Large intestine (tissue), 3 donors: ENCODE results near the gene SMAD3. TPM values are rescaled to one million over a fixed set of nuclear protein-coding genes. Genes with fewer than 3 reads are reported as not detected.

Experiments
- DNase-seq, 2 donors: peaks; one replicate each; pipeline versions ENCODE4 v3.0.0 to v3.0.0-alpha.2; 2013
- H3K27ac ChIP-seq: one replicate; pipeline ENCODE4 v1.5.1; 2013; ENCODE audit warnings: low read length
- H3K27me3 ChIP-seq: 2 replicates; pipeline ENCODE4 v1.6.1; 2013; ENCODE audit warnings: low read length; ENCODE audit not compliant: control insufficient read depth, insufficient read depth
- H3K36me3 ChIP-seq: 2 replicates; pipeline ENCODE4 v1.6.1; 2013; ENCODE audit warnings: low read length; ENCODE audit not compliant: control insufficient read depth, insufficient read depth
- H3K4me1 ChIP-seq: one replicate; pipeline ENCODE4 v1.6.1; 2013; ENCODE audit warnings: low read length; ENCODE audit not compliant: control insufficient read depth, insufficient read depth
- H3K4me3 ChIP-seq: one replicate; pipeline ENCODE4 v1.5.1; 2013; ENCODE audit warnings: low read length
- H3K9me3 ChIP-seq: one replicate; pipeline ENCODE4 v1.6.1; 2013; ENCODE audit warnings: mild to moderate bottlenecking, low read depth, low read length, moderate library complexity; ENCODE audit not compliant: control insufficient read depth
- WGBS: methylation state at CpG from one replicate; pipeline ENCODE4 v1.1.5; 2013; ENCODE audit warnings: low lambda C conversion rate; ENCODE audit not compliant: insufficient coverage; 5-methylcytosine and 5-hydroxymethylcytosine counted together
- polyA plus RNA-seq: library from polyadenylated mRNA; unstranded; fragments of 120-200 nt; gene quantifications from one replicate; pipeline ENCODE4 v1.2.1, GENCODE V29; 2013

Gene SMAD3
- polyA plus RNA-seq, 1 donor: 29.4 TPM

DNA sequence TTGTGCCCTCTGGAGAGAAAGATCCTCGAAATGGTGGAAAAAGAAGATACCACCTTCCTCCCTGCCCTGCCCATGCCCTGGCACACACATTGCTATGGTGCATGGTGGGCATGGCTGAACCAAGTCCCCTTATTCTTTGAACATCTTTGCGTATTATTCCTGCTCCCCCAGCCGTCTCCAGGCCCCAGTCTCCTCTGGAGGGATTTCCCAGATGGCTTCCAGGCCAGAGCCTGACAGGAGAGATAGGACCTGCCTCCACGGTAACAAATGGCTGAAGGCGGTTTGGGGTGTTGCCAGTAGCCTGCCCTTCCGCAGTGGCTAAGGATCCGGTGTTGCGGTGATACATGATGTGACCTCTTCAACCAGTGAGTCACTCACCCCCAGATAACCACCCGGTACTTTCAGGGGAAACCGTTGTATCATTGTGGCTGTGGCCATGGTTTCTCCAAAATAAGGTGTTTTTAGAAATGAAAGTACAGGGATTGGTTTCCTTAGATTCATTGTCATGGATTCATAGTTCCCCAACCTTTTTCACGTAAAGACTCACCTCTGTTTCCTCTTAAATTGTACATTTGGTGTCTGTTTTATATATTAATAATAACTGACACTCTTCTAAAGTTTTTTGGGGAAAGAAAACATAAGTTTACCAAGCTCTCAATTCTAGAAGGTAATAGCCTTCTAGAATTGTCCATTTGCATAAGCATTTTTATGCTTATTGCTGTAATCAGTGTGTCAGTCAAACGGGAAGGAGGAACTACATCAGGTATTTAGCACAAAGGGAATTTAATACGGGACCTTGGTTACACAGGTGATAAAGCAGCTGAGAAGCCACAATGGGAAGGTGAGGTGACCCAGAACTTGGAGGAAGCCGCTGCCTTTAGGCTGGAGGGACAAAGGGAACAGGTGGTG is 25.9 kb downstream of the SMAD3 start:
- DNase-seq: no peak
- Histone ChIP-seq H3K36me3 (peaks cover 28% of the 10 kb centered on the region), H3K4me1 (peaks cover 50% of the 10 kb centered on the region), H3K9me3 (no peaks in the 10 kb centered on the region), H3K4me3 (no peak overlapping the region), H3K27ac (no peak overlapping the region), H3K27me3 (no peaks in the 10 kb centered on the region)
- 80% methylated on average over 1 of the region's 14 CpGs for WGBS

DNA sequence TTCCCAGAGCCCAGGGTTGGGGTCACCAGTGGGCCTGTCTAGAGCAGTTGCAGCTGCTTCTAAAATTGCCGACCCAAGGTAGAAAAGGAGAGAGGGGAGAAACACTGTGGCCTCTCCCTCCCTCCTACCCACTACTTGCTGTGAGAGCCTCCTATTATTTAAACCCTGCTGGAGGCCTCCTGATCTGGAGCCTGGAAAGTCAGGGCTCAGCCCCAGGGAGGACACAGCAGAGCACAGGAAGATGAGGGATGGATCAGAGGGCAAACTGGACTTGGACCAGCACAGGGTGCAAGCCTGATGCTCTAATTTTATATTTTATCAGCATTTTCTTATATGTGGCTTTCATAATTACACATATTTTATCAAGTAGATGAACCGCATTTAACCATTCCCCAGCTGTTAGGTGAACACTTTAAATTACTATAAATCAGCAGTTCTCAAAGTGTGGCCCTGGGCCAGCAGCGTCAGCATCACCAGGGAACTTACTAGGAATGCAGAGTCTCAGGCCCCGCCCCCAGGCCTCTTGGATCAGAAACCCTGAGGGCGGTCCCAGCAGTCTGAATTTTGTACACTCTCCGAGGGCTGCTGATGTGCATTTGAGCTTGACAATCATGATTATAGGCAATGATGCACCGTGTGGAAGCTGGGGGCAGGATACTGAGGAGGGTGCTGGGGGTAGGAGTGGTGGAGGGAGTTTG is 26.7 kb downstream of the SMAD3 start:
- H3K27me3 ChIP-seq: no peaks in the 10 kb centered on the region
- H3K9me3 ChIP-seq: no peaks in the 10 kb centered on the region
- no peak overlapping the region for H3K27ac ChIP-seq
- peaks cover 42% of the 10 kb centered on the region for H3K4me1 ChIP-seq
- no peak overlapping the region for H3K4me3 ChIP-seq
- no peak for DNase-seq
- WGBS: 78% methylated on average over 1 of the region's 7 CpGs
- peaks cover 28% of the 10 kb centered on the region for H3K36me3 ChIP-seq

DNA sequence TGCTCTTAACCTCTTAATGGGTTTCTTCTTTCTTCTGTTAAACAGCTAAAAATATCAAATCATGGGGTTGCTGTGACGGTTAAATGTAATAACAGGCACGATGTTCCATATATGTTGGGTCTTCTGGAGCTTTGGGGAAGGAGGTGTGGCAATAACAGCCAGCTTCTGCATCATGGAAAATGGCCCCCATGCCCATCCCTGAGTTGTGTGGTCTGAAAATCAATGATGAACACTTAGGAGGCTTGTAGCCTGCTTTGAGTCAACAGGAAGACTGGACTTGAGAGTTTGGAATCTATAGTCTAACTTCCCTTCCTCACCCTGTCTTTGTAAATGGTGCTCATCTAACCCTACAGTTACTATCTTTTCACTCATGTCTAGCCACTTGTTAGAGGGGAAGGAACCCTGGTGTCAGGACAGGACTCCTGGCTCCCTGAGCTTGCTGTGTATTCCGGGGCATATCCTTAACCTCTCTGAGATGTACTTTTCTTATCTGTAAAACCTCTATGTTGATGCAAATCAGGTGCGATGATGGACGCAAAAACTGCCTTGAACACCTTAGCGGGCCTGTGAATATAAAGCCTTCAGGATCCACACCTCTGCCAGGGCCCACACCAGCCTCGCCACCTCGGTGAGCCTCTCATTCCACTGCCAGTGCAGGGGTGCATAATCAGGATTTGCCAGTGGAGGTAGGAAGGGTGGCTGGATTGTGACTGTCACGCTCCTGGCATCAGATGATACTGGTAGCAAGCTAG is 27.5 kb downstream of the SMAD3 start:
- Histone ChIP-seq H3K4me1 (peaks cover 34% of the 10 kb centered on the region), H3K27me3 (no peaks in the 10 kb centered on the region), H3K4me3 (no peak overlapping the region), H3K27ac (no peak overlapping the region), H3K36me3 (peaks cover 28% of the 10 kb centered on the region), H3K9me3 (no peaks in the 10 kb centered on the region)
- 92% methylated on average over 2 of the region's 9 CpGs for WGBS
- no peak for DNase-seq

DNA sequence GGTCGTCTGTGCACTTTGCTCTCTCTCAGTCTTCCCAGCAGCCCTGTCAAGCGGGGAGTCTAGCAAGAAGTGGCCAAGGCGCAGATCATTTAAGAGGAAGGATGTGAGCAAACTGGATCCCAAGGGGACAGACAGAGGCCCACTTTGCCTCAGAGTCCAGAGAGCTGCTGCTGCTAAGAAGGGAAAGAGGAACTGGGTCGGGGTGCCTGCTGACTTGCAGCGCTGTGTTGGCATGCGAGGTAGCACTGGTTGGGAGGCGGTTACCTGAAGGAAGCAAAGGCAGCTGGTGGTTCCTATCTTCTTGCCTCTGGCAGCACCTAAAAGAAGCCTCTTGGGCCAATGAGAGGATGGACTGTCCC is 28.1 kb downstream of the SMAD3 start:
- Histone ChIP-seq H3K4me1 (peaks cover 32% of the 10 kb centered on the region), H3K36me3 (peaks cover 28% of the 10 kb centered on the region)

DNA sequence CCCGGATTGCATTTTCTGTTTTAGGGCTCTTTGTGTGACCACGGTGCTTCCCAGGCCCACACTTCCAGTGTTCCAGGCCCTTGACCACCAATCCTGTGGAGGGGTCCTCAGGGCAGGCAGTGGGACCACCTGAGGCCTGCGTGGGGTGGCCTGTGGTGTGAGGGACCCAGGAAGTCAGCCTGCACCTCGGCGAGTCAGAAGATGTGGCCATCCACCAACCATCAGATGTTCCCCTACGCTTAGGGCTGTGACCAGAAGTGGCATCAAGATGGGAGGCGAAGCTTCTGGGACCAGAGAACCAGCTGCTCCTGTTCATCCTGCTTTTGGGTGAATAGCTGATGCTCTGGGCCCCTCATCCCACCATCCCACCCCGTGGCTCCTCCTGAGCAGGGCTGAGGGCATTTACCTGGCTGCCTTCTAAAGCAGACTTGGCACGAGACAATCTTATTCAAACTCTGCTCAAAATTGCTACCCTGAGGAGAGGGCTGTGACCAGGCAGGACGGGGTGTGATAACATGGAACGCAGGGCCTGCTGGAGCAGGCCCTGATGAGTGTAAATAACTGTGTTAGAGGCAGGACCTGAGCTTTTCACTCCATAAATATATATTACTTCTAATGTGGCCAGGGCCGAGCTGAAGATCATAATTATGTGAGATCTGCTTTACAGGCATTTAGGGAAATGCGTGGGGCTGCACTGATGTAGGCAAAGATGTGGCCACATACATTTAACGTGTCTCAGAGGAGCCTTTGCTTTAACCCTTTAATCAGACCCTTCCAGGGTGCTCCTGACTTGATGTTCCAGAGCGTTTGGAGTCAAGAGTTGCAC is 28.8 kb downstream of the SMAD3 start:
- Histone ChIP-seq H3K27me3 (no peaks in the 10 kb centered on the region), H3K9me3 (no peaks in the 10 kb centered on the region), H3K27ac (no peak overlapping the region), H3K36me3 (peaks cover 28% of the 10 kb centered on the region), H3K4me1 (peaks cover 33% of the 10 kb centered on the region), H3K4me3 (no peak overlapping the region)
- no CpG with 5 or more reads among the region's 15 CpGs for WGBS
- no peak for DNase-seq

More for the DNA sequence above, 28.1 kb downstream of the SMAD3 start:
- no peak for DNase-seq
- Histone ChIP-seq H3K27me3 (no peaks in the 10 kb centered on the region), H3K4me3 (no peak overlapping the region), H3K27ac (no peak overlapping the region), H3K9me3 (no peaks in the 10 kb centered on the region)
- WGBS: no CpG with 5 or more reads among the region's 7 CpGs

DNA sequence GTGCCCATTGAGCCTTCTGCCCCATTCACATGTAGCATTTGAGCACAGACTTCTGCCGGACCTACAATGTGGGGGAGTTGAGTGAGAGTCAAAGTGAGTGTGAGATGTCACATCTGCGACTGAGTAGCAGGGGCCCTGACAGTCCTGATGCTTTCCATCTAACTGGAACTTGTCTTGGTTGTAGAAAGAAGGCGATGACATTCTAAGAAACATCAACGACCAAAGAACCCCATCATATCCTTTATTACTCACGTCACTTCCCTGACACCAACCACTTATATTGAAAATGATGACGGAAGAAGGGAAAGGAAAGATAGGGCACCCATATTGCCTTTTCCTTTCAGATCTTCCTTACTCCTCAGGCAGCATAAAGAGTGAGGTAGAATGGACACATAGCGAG is 30.5 kb downstream of the SMAD3 start:
- Histone ChIP-seq H3K36me3 (peaks cover 28% of the 10 kb centered on the region), H3K27me3 (no peaks in the 10 kb centered on the region), H3K4me3 (no peak overlapping the region), H3K9me3 (no peaks in the 10 kb centered on the region), H3K4me1 (peaks cover 25% of the 10 kb centered on the region), H3K27ac (no peak overlapping the region)
- 83% methylated on average over 1 of the region's 7 CpGs for WGBS
- DNase-seq: no peak

DNA sequence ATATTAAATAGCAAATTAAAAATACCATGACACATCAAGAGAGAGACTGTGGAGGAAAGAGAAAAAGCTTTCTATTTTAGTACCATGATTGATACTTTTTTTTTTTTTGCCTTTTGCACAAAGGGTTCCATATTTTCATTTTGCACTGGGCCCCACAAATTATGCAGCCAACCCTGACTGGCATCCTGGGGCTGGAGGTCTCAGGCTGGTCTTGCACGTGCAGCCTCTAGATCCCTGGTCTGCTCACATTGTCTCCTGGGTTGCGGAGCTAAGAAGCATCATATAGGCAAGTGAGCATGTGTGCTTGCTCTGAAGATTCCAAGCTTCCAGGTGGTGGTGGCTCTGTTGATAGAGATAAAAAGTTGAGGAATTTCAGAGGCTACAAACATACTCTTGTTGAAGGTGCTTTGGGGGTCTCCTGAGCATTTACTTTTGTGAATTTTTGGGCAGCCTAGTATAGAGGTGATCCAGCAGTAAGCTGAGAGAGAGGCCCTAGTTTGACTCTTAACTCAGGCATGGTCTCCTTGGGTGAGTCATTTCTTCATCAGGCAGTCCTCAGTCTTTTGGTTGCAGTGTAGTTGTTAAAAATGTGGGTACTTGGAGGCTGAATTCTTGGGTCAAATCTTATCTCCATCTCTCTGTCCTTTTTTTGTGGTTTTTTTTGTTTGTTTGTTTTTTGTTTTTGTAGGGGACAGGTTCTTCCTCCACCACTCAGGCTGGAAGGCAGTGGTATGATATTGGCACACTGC is 31.3 kb downstream of the SMAD3 start:
- peaks cover 19% of the 10 kb centered on the region for H3K4me1 ChIP-seq

DNA sequence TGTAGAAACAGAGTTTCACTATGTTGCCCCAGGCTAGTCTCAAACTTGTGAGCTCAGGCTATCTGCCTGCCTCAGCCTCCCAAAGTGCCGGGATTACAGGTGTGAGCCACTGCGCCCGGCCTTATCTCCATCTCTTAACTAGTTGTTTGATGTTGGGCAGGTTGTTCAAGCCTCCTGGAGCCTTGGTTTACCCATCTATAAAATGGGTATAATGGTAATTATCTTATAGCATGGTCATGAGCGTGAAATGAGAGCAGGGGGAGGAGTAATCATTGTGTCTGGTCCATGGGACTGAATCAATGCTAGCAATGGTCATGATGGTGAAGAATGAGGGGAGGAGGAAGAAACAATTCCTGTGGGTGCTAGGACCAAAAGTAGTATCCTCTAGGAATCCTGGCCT is 32.0 kb downstream of the SMAD3 start:
- no peak for DNase-seq
- H3K27me3 ChIP-seq: no peaks in the 10 kb centered on the region
- H3K4me3 ChIP-seq: no peak overlapping the region
- H3K9me3 ChIP-seq: no peaks in the 10 kb centered on the region
- peaks cover 14% of the 10 kb centered on the region for H3K4me1 ChIP-seq
- H3K27ac ChIP-seq: no peak overlapping the region
- 60% methylated on average over 1 of the region's 4 CpGs for WGBS
- peaks cover 26% of the 10 kb centered on the region for H3K36me3 ChIP-seq

More for the DNA sequence above, 31.3 kb downstream of the SMAD3 start:
- no CpG with 5 or more reads among the region's 2 CpGs for WGBS
- H3K27me3 ChIP-seq: no peaks in the 10 kb centered on the region
- DNase-seq: no peak
- no peak overlapping the region for H3K27ac ChIP-seq
- H3K4me3 ChIP-seq: no peak overlapping the region
- H3K9me3 ChIP-seq: no peaks in the 10 kb centered on the region
- peaks cover 26% of the 10 kb centered on the region for H3K36me3 ChIP-seq

DNA sequence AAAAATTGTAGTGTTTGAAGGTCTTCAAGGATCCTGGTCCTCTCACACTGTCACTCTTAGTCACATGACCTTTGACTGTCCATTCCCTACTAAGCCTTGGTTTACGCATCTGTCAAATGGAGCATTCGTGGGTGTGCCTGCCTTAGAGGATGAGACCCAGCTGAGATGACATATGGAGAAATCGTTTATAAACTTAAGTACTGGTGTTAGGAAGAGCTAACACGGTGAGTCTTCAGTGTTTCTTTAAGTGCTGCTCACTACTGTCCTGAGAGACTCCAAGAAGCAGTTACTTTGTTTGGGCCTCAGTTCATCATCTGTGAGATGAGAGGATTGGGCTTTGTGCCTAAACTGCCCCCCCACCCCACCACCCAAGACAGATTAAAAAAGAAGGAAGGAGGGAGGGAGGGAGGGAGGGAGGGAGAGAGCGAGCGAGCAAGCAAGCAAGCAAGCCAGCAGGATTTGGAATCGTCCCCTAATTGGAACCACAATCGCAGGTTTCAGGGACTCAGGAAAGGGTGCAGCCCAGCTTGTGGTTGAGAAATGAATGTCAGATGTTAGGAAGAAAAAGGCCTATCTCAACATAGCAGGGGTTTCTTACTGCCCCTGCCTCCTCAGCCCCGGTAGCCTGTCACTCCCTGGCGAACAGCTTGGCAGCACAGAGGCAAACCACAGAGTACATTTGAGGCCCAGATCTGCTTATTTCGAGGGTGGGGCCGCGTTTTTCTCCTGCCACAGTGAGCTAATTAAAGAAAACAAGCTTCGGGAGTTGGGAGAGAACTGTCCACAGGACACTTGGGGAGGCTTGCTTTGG is 32.7 kb downstream of the SMAD3 start:
- peaks cover 14% of the 10 kb centered on the region for H3K4me1 ChIP-seq

More for the DNA sequence above, 32.7 kb downstream of the SMAD3 start:
- H3K36me3 ChIP-seq: peaks cover 23% of the 10 kb centered on the region
- H3K9me3 ChIP-seq: no peaks in the 10 kb centered on the region
- DNase-seq: no peak
- no peaks in the 10 kb centered on the region for H3K27me3 ChIP-seq
- 60% methylated on average over 1 of the region's 14 CpGs for WGBS
- H3K4me3 ChIP-seq: no peak overlapping the region
- peak overlapping the region; percentile 38 for H3K27ac ChIP-seq
